HL-60 (cell line): ENCODE measurements around the gene MGARP.

Experiments used
- CTCF ChIP-seq: IDR thresholded peaks from one replicate; pipeline ENCODE4 v1.5.1; 2011; ENCODE audit warnings: low read length, control low read depth, inconsistent platforms; ENCODE audit not compliant: insufficient read depth
- GABPA ChIP-seq: IDR thresholded peaks from 2 replicates; pipeline ENCODE4 v1.6.1; 2012; ENCODE audit warnings: low read depth
- POLR2AphosphoS5 ChIP-seq: IDR thresholded peaks from 2 replicates; pipeline ENCODE4 v1.6.1; 2012; ENCODE audit warnings: low read depth
- REST ChIP-seq: IDR thresholded peaks from 2 replicates; pipeline ENCODE4 v1.6.1; 2012; ENCODE audit warnings: low read depth; ENCODE audit not compliant: insufficient replicate concordance
- SPI1 ChIP-seq: IDR thresholded peaks from 2 replicates; pipeline ENCODE4 v1.6.1; 2012; ENCODE audit warnings: low read depth, mild to moderate bottlenecking, borderline replicate concordance

DNA sequence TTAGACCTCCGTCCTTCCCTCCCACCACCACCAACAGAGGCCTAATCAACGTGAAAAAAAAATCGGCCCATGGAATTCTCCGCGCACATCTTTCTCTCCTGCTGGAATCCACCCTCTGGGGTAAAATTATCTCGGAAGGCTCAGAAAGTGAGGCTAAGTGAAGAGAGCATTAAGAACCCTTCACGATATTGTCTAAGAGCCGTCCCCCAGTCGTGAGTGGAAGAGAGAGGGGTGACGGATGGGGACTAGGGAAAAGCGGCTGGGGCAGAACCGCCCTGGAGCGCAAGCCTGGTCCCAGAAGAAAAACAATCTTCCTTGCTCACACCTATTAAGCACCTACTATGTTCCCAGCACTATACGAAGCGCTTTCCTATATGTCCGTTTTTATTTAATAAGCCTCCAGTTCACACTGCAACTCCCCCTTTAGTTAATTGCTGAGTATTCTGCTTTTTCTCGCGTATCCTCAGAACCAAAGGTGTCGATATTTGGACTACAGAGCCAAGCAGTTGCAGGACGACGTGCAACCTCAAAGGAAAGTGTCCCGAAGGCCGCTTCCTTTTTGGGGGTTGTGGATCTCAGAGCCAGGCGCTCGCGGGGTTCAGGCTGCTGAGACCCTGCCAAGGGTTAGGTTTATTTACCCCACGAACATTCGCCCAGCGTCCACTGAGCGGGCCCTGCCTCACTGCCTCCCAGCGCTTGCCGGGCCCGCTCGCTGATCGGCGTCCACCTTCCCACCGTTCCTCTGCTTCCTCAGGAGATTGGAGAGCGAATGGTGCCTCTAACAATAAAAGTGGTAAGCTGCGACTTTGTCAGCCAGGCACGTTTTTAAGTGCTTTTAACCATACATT is 889 bp downstream of the MGARP start:
- TF ChIP-seq CTCF (no peak), SPI1 (no peak), POLR2AphosphoS5 (no peak), REST (no peak), GABPA (no peak)
